AG04450 (cell line): ENCODE measurements around the gene SOST. TPM values are rescaled to one million over a fixed set of nuclear protein-coding genes. Genes with fewer than 3 reads are reported as not detected.
A peak's percentile ranks its signal among the peaks of the same experiment; 100 is the strongest.
"Not testable (repeated sequence)": the region's sequence is repeated elsewhere in the genome, so short reads cannot be mapped to it uniquely, and the experiment has no call there.

Experiments used
- CTCF ChIA-PET: fragments of 300-600, 350-600 bp; formaldehyde crosslinking; extraction: SDS; loops from one replicate; lab custom pipeline; 2022; ENCODE audit warnings: antibody characterized with exemption, inconsistent platforms; lab: Charles Lee
- POLR2A ChIA-PET: fragments of 350-600 bp; formaldehyde crosslinking; extraction: SDS; loops from one replicate; lab custom pipeline; 2021; ENCODE audit warnings: antibody characterized with exemption, inconsistent platforms; lab: Yijun Ruan, JAX
- DNase-seq: peaks from one replicate; pipeline ENCODE4 v3.0.0-alpha.2; 2011; ENCODE audit warnings: low read depth, low spot score
- H3K27ac ChIP-seq: one replicate; pipeline ENCODE4 v1.5.1; 2012; ENCODE audit warnings: low read depth, low read length, control low read depth
- H3K27me3 ChIP-seq: one replicate; pipeline ENCODE4 v1.6.0; 2012; ENCODE audit warnings: low read length; ENCODE audit not compliant: control insufficient read depth, insufficient read depth
- H3K4me3 ChIP-seq: 2 replicates; pipeline ENCODE4 v1.5.1; 2011; ENCODE audit warnings: mild to moderate bottlenecking, low read depth, low read length, control low read depth
- H3K9me3 ChIP-seq: 2 replicates; pipeline ENCODE4 v1.5.1; 2012; ENCODE audit warnings: low read length; ENCODE audit not compliant: control insufficient read depth, insufficient read depth
- CTCF ChIP-seq: IDR thresholded peaks from 2 replicates; pipeline ENCODE4 v1.5.1; 2011; ENCODE audit warnings: low read depth, low read length, control low read depth, inconsistent platforms
- polyA plus RNA-seq: library from polyadenylated mRNA; depleted of rRNA; stranded (reverse); fragments of >200 nt; gene quantifications from 2 replicates; pipeline ENCODE4 v1.2.3, GENCODE V29; 2011

Gene SOST
- polyA plus RNA-seq, 1 experiment = not detected

GRCh38 chr17:43800736-43801135 lies 42.1 kb upstream of the SOST start:
- Histone ChIP-seq H3K27me3 (no peaks in the 10 kb centered on the region), H3K4me3 (no peak overlapping the region), H3K9me3 (peaks cover 5% of the 10 kb centered on the region), H3K27ac (no peak overlapping the region)
- TF ChIP-seq CTCF = no peak
- DNase-seq = no peak
- POLR2A ChIA-PET = no interaction called here
- CTCF ChIA-PET = interaction anchor here (1.5 kb wide), 1 partner anchor 45 kb away, joined by 5 read pairs; no protein-coding TSS in a partner anchor

GRCh38 chr17:43799047-43799446 lies 40.5 kb upstream of the SOST start:
- Histone ChIP-seq H3K9me3 (peaks cover 5% of the 10 kb centered on the region), H3K4me3 (no peak overlapping the region), H3K27ac (no peak overlapping the region), H3K27me3 (no peaks in the 10 kb centered on the region)
- POLR2A ChIA-PET = no interaction called here
- CTCF ChIA-PET = no interaction called here
- no peak for TF ChIP-seq CTCF
- no peak for DNase-seq

- CTCF ChIA-PET, H3K4me3 ChIP-seq, H3K9me3 ChIP-seq, POLR2A ChIA-PET, H3K27ac ChIP-seq, DNase-seq, H3K27me3 ChIP-seq: not testable (repeated sequence)
These were observed 39.4 kb upstream of the SOST start for GRCh38 chr17:43798024-43798423.

GRCh38 chr17:43792668-43793067 lies 34.1 kb upstream of the SOST start:
- H3K9me3 ChIP-seq, H3K4me3 ChIP-seq, H3K27ac ChIP-seq, DNase-seq, H3K27me3 ChIP-seq, POLR2A ChIA-PET: not testable (repeated sequence)
- CTCF ChIA-PET = interaction anchor here (0.5 to 0.6 kb wide), 2 partner anchors 13 to 27 kb away, joined by 4 to 6 read pairs; partner anchors contain the start of gene CFAP97D1

GRCh38 chr17:43791589-43791988 lies 33.0 kb upstream of the SOST start:
- ChIA-PET CTCF (no interaction called here), POLR2A (no interaction called here)
- Histone ChIP-seq H3K4me3 (no peak overlapping the region), H3K9me3 (no peaks in the 10 kb centered on the region), H3K27ac (no peak overlapping the region), H3K27me3 (no peaks in the 10 kb centered on the region)
- no peak for DNase-seq
- TF ChIP-seq CTCF = no peak

- no peak overlapping the region for H3K27ac ChIP-seq
- no peaks in the 10 kb centered on the region for H3K9me3 ChIP-seq
- ChIA-PET CTCF (interaction anchor here (0.9 to 1.6 kb wide), 2 partner anchors 56 to 58 kb away, joined by 3 to 12 read pairs; partner anchors contain the start of gene CD300LG), POLR2A (no interaction called here)
- H3K4me3 ChIP-seq = no peak overlapping the region
- no peak for DNase-seq
- no peaks in the 10 kb centered on the region for H3K27me3 ChIP-seq
- peak; percentile 27 for TF ChIP-seq CTCF
These were observed 31.8 kb upstream of the SOST start for GRCh38 chr17:43790311-43790940.
